Dedifferentiated amniotic fluid mesenchymal stem cell (primary cell): ENCODE measurements around the gene EID3.

Experiments used
- DNase-seq: peaks from one replicate; pipeline ENCODE4 v3.0.0-alpha.2; 2016; ENCODE audit errors: extremely low spot score

Gene EID3

GRCh38 chr12:104340177-104340576 is 36.6 kb downstream of the EID3 start:
- no peak for DNase-seq

GRCh38 chr12:104340925-104341611 is 37.5 kb downstream of the EID3 start:
- DNase-seq: no peak

DNA sequence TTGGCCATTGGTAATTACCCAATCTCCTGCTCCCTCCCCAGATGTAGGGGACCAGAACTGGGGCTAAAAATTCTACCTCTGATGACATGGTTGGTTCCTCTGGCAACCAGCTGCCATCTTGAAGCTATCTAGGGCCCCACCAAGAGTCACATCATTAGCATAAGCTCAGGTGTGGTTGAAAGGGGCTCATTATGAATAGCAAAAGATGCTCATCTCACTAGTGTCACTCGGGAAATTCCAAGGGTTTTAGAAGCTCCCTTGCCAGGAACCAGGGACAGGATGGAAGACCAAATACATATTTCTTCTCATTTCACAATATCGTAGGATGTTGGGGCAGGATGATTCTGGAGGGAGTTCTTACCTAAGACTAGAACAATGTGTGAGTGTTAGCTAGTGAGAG is 38.6 kb downstream of the EID3 start:
- DNase-seq: no peak

GRCh38 chr12:104342635-104343249 is 39.2 kb downstream of the EID3 start:
- DNase-seq: no peak

DNA sequence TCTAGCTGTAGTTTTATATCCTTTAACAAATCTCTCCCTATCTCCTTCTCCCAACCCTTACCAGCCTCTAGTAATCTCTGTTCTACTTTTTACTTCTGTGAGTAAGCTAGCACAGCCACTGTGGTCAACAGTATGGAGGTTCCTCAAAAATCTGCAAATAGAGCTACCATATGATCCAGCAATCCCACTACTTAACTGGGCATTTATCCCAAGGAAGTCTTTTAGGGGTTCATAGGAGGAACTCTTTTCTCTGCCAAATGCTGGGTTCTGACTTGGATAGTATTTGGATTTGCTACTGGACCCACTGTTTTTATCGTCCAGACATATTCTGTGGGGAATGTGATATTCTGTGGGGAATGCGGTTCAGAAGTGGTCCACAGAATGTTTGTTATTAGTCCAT is 41.1 kb downstream of the EID3 start:
- no peak for DNase-seq

DNA sequence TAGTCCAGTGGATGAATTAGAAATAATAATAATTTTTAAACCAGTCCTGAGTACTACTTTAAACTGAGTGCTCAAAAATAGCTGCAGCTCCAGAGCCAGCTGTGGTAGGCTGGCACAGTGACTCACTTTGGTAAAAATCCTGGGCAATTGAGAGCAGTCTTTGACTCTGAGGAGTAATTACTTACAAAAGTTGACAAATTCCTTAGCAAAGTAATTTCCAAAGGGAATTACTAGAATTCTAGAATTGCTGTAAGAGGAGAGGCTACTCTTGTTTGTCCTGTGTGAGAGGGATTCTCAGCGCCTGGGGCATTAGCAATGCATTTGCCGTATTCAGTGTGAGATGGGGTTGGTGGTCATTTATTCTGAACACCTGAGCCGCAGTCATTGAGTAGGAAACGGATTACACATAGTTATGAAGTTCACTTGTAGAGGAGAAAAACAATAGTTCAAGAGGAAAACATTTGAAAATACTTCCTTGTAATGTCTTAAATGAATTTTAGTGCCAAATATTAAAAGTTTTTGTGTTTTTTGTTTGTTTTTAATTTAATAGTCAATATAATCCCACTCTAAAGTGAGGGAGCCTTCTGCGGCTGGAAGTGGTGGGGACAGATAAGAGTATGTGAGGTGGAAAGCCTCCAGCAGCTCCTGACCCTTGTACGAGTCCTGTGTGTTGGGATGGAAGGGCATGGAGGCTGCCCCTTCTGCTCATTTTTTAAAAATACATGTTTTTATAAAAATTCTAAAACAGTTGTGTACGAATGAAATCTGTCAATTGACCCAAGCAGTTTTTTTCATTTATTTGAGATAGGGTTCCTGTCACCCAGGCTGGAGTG is 41.9 kb downstream of the EID3 start:
- DNase-seq: no peak

GRCh38 chr12:104347374-104348075 is 44.0 kb downstream of the EID3 start:
- no peak for DNase-seq

DNA sequence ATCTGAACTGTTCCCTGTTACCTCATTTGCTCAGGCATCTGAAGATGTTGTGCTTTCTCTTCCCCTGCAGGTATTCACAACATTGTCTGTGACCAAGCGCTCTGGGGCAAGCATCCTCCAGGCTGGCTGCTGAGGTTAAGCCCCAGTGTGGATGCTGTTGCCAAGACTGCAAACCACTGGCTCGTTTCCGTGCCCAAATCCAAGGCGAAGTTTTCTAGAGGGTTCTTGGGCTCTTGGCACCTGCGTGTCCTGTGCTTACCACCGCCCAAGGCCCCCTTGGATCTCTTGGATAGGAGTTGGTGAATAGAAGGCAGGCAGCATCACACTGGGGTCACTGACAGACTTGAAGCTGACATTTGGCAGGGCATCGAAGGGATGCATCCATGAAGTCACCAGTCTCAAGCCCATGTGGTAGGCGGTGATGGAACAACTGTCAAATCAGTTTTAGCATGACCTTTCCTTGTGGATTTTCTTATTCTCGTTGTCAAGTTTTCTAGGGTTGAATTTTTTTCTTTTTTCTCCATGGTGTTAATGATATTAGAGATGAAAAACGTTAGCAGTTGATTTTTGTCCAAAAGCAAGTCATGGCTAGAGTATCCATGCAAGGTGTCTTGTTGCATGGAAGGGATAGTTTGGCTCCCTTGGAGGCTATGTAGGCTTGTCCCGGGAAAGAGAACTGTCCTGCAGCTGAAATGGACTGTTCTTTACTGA is 44.9 kb downstream of the EID3 start:
- no peak for DNase-seq

GRCh38 chr12:104348994-104349494 is 45.5 kb downstream of the EID3 start:
- no peak for DNase-seq

DNA sequence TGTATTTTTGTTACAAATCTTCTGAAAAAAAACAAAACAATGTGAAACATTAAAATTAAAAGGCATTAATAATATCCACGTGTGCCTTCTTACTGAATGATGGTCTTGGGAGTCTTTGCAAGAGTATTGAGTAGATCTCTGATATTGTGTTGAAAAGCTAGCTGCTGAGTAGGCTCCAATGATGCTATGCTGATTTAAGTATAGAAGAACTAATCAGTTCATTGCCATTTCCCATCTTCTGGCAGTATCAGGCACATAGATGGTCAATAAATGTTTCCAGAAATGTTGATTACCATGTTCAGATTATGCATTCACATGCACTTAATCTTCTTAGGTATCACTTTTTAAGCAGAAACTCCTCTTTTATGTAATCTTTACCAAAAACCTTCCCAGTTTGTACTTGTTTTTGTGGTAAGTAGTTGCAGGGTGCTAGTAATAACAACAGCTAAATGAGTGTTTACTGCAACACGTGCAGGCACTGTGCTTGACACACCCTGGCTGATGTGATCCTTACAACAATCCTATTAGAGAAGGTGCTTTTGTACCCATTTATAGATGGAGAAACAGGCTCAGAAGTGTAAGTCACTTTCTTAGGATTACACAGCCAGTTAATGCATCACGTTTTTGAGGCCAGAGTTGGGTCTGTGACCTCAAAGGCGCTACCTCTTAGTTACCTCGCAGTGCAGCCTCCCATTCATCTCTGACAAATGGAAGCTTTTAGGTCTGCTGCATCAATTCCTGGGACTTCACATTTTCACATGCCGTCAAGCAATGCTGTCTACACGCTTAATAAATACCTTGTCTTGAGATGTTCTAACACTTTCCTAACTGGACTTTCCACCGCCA is 46.9 kb downstream of the EID3 start:
- DNase-seq: no peak

GRCh38 chr12:104351057-104351983 is 47.8 kb downstream of the EID3 start:
- no peak for DNase-seq

GRCh38 chr12:104352106-104352713 is 48.7 kb downstream of the EID3 start:
- DNase-seq: no peak

DNA sequence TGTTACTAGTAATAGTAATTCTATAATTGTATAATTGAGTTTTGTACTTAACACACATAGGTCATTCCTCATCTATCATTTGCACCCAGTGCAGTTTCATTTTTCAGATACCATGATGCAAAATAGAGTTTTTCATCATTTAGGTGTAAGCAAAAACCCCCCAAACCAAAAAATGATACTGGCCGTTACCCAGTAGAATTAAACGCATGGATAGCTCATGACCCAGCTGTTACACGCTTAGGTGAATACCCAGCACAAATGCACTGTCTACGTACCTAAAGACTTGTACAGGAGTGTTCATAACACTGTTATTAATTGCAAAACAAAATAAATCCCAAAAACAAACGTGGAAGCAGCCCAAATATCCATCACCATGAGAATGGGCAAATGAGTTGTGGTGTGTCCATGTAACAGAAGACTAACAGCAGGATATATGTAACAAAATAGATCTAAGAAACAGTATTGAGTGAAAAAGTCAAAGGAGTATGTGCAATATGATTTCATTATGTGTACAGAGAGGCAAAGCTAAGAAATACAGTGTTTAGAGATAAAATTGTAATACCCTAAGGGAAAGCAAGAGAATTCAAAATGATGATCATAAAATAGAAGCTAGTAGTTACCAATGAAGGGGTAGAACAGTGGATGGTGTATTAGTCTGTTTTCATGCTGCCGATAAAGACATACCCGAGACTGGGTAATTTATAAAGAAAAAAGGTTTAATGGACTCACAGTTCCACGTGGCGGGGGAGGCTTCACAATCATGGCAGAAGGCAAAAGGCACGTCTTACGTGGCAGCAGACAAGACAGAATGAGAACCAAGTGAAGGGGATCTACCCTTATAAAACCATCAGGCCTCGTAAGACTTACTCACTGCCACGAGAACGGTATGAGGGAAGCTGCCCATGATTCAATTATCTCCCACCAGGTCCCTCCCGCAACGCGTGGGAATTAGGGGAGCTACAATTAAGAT is 49.8 kb downstream of the EID3 start:
- no peak for DNase-seq

DNA sequence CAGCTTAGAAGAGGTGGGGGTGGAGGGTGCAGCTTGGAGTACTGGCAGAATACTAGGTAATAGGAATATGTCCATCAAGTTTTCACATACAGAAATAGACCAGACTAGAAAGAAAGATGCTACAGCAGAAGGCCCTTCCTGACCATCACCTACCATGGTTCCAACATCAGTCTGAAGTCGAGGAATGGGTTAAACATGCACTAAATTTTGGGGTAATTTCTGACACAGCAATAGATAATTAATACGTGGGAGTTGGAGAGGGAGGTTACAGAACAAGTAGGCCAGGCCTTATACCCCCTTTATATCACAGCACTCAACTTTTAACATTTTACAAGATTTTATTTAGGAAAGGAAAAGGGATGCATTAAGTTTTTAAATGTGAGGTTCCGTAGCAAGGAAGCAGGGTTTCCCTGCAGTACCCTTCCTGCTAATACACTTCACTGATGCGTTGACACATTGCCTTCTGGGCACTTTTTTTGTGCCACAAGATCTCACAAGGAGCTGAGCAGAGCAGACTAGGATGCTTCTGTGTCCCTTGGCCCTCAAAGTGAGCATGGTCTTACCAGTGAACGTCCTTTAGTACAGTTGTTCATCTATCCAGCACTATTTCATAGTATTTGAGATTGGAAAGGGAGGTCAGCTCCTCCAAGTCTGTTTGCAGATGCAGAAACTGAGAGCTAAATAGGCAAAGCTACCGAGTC is 50.8 kb downstream of the EID3 start:
- no peak for DNase-seq
